ENCODE results near the gene COL2A1.

The COL2A1 gene

DNA sequence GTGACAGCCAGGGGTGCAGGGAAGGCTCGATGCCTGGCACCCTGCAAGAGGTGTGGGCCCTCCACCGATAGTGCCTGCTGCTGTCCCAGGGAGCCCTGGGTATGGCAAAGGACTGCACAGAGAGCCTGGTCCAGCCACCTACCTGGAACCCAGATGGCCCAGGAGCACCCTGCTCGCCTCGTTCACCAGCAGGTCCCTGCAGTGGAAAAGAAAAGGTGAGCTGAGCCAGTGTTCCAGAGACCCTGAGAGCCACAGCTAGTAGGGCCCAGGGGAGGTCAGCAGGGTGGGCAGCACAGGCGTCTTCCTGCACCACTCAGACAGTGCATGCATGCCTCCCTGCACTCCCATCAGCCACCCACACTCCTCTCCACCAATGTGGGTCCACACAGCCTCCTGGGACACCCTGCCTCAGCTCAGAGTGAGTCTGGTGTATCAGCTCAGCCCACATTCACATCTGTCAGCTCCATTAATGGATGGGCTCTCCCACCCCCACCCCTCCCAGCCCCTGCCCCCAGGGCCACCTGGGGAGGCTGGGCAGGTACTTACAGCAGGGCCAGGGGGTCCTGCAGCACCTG, 20.6 kb downstream of the COL2A1 start:
- Mint-ChIP-seq H3K27me3 (ENCODE audit: low read depth) (peaks cover 27% of the 10 kb centered on the region), H3K9me3 (no peaks in the 10 kb centered on the region), H3K4me1 (peaks cover 17% of the 10 kb centered on the region)

DNA sequence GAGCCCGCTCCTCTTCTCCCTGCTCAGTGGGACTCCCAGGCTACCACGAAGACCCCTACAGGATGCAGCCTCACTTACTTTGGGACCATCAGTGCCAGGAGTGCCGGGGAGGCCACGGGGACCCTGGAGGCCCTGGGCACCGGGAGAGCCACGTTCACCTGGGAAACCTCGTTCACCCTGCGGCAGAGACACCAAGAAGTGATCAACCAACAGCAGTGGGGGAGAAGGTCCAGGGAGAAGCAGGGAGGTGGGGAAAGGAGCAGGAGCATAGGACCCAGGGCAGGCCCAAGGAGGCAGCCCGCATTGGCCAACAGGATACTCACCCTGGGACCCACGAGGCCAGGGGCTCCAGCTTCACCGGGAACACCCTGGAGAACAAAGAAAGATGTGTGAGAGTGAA, 21.5 kb downstream of the COL2A1 start:
- no peak overlapping the region for H3K27ac Mint-ChIP-seq
- TF ChIP-seq, protein P1, sequence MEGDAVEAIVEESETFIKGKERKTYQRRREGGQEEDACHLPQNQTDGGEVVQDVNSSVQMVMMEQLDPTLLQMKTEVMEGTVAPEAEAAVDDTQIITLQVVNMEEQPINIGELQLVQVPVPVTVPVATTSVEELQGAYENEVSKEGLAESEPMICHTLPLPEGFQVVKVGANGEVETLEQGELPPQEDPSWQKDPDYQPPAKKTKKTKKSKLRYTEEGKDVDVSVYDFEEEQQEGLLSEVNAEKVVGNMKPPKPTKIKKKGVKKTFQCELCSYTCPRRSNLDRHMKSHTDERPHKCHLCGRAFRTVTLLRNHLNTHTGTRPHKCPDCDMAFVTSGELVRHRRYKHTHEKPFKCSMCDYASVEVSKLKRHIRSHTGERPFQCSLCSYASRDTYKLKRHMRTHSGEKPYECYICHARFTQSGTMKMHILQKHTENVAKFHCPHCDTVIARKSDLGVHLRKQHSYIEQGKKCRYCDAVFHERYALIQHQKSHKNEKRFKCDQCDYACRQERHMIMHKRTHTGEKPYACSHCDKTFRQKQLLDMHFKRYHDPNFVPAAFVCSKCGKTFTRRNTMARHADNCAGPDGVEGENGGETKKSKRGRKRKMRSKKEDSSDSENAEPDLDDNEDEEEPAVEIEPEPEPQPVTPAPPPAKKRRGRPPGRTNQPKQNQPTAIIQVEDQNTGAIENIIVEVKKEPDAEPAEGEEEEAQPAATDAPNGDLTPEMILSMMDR (IDR thresholded peaks at IDR 0.05; ENCODE audit: unreplicated experiment in 3 of 3) = no peak
- no peak overlapping the region for H3K4me3 Mint-ChIP-seq
- no peaks in the 10 kb centered on the region for H3K9me3 Mint-ChIP-seq
- H3K4me1 Mint-ChIP-seq = peaks cover 8% of the 10 kb centered on the region
- peaks cover 29% of the 10 kb centered on the region for H3K36me3 Mint-ChIP-seq (ENCODE audit: low read depth)
- H3K27me3 Mint-ChIP-seq (ENCODE audit: low read depth) = peaks cover 19% of the 10 kb centered on the region

More for the DNA sequence above, 20.6 kb downstream of the COL2A1 start:
- Mint-ChIP-seq H3K36me3 (ENCODE audit: low read depth) (peaks cover 29% of the 10 kb centered on the region), H3K27ac (no peak overlapping the region), H3K4me3 (no peak overlapping the region)
- TF ChIP-seq, protein P1 (IDR thresholded peaks at IDR 0.05; ENCODE audit: unreplicated experiment in 3 of 3) = no peak

DNA sequence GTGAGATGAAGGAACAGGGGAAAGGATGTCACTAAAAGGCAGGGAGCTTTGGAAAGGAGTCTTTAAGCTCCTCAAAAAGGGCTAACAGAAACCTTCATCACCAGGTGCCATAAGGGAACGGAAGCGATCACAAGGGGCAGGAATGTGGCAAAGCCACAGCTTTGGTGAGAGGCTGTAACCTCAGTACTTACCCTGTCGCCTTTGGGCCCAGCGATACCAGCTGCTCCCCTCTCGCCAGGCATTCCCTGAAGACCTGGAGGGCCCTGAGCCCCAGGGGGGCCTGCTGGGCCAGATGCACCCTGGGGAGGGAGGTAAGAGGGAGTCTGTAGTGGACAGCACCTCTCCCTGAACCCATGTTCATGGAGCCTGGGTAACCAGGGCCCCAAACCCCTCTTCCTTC, 22.0 kb downstream of the COL2A1 start:
- Mint-ChIP-seq H3K36me3 (ENCODE audit: low read depth) (peaks cover 33% of the 10 kb centered on the region), H3K4me3 (no peak overlapping the region), H3K9me3 (no peaks in the 10 kb centered on the region), H3K4me1 (peaks cover 4% of the 10 kb centered on the region), H3K27ac (no peak overlapping the region), H3K27me3 (ENCODE audit: low read depth) (peaks cover 18% of the 10 kb centered on the region)
- TF ChIP-seq, protein P1 (IDR thresholded peaks at IDR 0.05; ENCODE audit: unreplicated experiment in 3 of 3) = no peak

DNA sequence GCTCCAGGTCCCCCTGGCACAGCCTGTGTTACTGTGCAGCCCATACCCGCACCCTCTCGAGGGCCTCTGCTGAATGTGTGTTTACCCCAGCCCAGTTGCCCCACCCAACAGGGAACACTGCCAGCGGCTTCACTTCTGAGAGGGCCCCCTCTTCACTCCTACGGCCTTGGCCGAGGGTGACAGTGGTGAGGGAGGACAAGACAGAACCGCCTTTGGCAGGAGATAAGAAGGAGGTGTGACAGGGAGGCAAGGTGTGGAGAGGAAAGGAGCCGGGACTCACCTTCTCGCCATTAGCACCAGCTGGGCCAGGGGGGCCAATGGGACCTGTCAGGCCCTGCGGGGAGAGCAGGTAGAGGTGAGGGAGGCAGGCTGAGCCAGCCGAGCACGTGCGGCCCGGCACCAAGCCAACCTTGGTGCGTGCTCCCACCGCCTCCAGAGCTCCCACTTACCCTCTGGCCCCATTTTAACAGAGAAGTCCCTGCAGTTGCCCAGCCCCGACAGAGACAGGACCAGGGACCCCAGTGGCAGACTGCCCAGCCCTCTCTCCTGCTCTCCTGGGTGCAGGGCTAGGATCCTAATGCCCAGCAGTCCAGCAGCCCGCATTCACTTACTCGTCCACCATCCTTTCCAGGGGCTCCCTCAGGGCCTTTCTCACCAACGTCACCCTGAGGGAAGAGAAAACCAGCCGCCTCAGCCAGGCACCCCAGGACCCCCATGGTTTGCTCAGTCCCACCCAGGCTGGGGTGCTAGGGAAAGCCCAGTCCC, 22.6 kb downstream of the COL2A1 start:
- H3K36me3 Mint-ChIP-seq (ENCODE audit: low read depth) = peaks cover 29% of the 10 kb centered on the region
- no peaks in the 10 kb centered on the region for H3K9me3 Mint-ChIP-seq
- no peak overlapping the region for H3K4me3 Mint-ChIP-seq
- H3K4me1 Mint-ChIP-seq = no peaks in the 10 kb centered on the region
- H3K27ac Mint-ChIP-seq = no peak overlapping the region
- peaks cover 16% of the 10 kb centered on the region for H3K27me3 Mint-ChIP-seq (ENCODE audit: low read depth)
- TF ChIP-seq, protein P1 (IDR thresholded peaks at IDR 0.05; ENCODE audit: unreplicated experiment in 3 of 3) = no peak

DNA sequence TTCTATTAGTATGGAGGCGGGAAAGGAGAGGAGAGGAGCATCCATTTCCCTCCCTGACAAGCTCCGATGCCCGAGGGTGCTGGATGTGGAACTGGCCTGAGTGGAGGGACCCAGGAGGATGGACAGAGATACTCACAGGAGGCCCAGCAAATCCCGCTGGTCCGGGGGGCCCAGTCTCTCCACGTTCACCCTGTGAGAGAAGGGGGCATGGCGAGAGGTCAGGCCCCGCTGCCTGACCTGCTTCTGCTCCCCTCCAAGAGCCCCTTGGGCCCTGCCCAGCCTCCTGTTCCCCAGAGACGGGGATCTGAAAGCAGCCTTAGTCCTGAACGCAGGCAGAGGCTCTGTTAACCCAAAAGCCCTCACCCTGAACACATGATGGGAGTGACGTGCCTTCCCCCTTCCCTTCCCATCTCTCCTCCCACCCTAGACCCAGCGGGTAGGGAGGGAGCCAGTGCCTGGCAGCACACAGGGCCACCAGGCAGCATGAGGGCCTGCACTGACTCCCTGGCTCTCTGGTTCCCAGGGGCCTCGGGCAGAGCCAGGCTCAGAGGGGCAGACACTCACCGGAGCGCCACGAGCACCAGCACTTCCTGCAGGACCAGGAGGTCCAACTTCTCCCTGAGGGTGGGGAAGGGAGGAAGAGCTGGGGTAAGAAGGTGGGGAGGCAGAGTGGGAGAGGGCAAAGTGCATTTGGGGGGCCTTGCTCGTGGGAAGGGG, 23.3 kb downstream of the COL2A1 start:
- peaks cover 30% of the 10 kb centered on the region for H3K36me3 Mint-ChIP-seq (ENCODE audit: low read depth)
- TF ChIP-seq, protein P1 (IDR thresholded peaks at IDR 0.05; ENCODE audit: unreplicated experiment in 3 of 3) = no peak
- H3K27ac Mint-ChIP-seq = no peak overlapping the region
- no peaks in the 10 kb centered on the region for H3K9me3 Mint-ChIP-seq
- H3K27me3 Mint-ChIP-seq (ENCODE audit: low read depth) = peaks cover 16% of the 10 kb centered on the region
- no peaks in the 10 kb centered on the region for H3K4me1 Mint-ChIP-seq
- no peak overlapping the region for H3K4me3 Mint-ChIP-seq

Data from nephron (organoid).